Activated CD4-positive, alpha-beta T cell treated with anti-CD3 and anti-CD28 coated beads, Interleukin-2, amount 50 U/mL, for 16 hours (primary cell): ENCODE measurements around the gene ANKS1B.
"Not testable (repeated sequence)": the region's sequence is repeated elsewhere in the genome, so short reads cannot be mapped to it uniquely, and the experiment has no call there.

Experiments used
- DNase-seq: peaks from one replicate; pipeline ENCODE4 v3.0.0-alpha.2; 2020

ANKS1B gene

DNA sequence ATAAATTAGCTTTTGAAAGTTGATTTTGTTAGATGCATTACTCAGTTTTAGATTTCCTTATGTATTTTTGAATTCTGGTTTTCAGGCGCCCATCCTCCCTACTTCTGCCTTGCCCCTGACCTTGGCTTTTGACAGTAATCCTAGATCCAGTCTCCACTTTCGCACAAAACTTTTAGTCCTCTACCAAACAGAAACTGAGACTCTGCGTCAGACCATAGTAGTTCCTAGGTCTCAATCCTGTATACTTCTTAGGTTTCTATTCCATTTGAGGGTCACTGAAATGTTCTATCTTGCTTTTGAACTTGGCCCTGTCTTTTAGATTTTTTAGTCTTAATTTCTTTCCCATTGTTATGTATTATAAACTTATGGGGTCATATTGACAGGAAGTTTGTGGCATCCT lies 645.1 kb downstream of the ANKS1B start:
- DNase-seq, result no peak

DNA sequence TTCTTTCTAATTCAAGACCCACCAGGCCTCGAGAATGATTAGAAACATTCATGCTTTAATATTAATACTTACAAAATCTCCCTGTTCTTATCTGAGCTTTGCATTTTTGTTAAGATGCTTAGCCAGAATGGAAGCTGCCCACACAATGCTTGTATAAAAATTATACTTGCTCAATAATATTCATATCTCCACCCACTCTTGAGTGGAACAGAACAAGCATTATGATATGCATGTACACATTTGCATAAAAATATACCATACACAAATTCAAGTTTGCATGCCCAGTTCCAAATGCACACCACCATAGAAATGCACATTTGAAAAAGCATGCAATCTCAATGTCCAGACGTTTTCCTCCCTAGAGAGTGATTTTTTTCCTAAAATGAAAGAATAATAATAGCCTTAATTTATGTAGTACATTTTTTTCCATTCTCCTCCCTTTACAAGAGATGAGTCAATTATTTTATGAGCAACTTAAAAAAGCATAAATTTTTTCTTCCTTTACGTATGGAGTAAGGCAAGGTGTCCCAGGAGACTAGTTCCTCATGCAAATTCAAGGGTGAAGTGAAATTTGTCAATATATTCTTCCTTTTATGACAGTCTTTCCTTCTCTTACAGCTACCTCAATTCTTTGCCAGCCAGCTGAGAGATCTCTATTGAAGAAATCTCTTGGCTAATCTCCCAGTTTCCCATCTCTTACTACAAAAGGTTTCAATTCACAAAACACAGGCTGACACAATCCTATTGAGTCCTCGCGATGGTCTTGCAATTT lies 650.3 kb downstream of the ANKS1B start:
- DNase-seq, result no peak

DNA sequence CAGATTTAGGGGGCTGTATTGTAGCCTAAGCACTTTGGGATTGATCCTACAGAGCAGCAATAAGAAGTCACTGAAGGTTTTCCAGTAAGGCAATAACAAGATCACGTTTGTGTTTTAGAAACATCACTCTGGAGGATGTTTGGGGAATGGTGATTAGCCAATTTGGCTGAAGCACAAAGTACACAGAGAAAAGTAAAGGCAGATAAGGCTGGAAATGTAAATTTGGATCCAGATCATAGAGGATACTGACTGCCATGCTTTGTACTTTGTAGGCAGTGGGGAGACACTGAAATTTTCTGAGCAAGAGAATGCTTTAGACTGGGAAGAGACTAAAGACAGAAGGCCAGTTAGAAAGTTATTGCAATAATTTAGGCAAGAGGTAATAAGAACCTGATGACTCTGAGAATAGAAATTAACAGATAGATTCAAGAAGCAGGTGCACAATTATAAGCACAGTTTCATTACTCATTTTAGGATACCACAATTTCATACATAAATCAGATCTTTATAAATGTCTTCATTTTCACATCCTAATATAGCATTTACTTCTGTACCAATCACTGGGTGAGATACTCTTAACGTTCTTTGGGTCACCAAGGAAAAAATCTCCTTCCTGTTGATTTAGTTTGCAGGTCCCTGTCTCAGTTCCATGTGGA lies 651.7 kb downstream of the ANKS1B start:
- DNase-seq, result no peak

DNA sequence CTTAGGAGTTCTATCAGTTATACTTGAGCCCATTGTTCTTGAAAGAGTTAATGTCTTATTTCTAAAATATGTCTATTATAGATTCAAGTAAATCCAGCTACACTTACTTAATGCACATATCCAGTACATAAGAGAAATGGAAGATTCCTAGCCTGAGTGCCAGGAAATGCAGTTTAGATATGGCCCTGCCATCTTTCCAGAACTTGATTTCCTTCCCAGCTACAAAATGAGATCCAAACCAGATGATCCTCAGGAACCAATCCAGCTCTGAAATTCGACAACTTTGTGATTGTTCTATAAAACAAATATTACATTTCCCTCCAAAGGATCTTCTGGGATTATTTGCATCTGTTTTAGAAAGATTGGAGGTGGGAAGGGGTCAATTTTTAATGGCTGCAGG lies 654.5 kb downstream of the ANKS1B start:
- no peak for DNase-seq

DNA sequence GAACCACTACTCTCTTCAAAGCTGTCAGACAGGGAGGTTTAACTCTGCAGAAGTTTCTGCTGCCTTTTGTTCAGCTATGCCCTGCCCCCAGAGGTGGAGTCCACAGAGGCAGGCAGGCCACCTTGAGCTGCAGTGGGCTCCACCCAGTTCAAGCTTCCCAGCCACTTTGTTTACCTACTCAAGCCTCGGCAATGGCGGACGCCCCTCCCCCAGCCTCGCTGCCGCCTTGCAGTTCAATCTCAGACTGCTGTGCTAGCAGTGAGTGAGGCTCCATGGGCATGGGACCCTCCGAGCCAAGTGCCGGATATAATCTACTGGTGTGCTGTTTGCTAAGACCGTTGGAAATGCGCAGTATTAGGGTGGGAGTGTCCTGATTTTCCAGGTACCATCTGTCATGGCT lies 663.5 kb downstream of the ANKS1B start:
- not testable (repeated sequence) for DNase-seq

DNA sequence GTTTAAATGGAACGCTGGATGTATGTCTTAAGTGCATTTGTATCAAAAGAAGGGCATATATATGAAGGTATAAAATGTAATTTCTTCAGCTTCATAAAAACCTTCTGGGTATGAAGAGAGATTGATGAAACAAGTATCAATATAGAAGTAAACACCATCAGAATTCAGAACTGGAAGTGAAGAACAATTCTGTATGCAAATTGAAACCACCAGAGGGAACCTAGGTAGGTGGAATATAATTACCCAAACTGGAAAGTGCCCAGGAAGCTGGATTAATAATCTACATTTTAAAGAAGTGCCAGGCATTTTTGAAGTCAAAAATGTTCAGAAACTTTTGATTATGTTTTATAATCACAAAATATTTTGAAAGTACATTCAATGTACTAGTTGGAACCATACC lies 673.4 kb downstream of the ANKS1B start:
- no peak for DNase-seq

DNA sequence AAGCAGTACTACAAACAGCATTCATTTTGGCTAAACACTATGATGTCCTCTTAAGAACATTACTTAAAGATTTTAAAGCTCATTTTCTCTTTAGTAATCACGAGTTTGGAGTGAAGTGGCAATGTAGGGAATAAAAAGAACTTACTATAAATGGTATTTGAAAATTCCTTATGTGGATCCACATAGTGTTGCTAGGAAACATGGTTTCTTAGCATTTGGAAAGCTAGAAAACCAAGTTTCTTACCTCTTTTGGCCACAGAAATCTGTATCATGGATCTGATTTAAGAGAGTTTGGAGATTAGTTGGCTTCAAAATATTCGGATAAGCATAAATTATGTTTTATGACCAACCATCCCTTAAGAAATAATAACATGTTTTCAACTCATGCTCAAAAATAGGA lies 674.9 kb downstream of the ANKS1B start:
- DNase-seq, result no peak

DNA sequence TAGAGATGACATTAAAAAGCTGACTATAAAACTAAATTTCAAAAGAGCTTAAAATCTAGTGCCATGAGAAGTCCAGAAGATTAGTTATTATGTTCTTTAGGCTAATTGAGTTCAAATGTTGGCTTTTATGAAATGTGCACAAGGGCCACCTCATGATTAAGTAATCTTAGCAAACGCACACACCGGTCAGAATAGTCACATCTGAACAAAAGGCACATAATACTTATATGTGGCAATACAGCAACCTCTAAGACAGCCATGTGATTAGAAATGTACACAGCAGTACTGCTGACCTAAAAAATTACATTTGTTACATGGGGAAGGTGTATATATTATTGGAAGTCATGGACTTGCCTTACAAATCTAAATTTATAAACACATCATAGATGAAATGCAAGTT lies 681.9 kb downstream of the ANKS1B start:
- no peak for DNase-seq

DNA sequence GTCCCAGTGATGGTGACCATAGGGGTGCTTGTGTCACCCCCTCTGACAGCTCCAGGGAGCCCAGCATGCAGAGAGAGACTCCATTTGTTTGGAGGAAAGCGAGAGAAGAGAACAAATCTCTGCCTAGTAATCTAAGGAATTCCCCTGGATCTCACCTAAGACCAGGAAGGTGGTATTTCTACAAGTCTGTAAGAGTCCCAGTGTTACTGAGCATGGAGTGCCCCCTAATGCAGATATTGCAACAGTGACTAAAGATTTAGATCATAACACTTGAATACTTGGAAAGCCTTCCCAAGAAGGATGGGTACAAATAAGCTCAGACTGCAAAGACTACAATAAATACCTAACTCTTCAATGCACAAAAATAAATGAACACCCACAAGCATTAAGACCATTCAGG lies 697.6 kb downstream of the ANKS1B start:
- no peak for DNase-seq

DNA sequence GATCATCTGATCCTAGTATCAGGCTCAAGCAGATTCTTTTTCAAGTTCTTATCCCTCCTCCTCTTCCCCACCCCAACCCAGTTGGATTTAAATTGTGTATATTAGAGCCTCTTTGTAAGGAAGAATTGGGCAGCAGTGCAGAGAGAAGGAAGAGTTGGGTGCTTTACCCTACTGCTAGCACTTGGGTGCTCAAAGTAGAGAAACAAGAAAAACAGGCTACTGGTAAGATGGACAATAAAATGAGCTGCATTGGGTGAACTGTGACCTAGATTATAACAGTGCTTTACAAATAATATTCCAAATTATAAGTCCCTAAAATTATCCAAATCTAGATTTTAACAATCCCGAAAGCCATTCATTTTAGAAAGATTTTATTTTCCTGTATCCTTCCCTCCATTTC lies 700.6 kb downstream of the ANKS1B start:
- DNase-seq, result no peak

DNA sequence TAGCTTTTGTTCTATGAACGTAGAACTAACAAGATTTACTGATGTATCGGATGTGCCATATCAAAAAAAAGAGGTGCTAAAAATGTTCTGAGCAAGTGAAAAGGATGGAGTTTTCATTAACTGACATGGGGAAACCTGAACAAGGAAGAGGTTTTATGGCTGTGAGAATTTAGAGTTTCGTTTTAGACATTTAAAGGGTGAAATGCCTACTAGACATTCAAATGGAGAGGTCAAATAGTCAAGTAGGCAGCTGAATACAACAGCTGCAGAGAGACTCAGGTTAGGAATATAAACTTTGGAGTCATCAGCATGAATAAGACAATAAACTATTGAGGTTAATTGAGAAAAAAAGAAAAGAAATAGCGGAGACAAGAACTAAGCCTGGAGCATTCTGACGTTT lies 702.1 kb downstream of the ANKS1B start:
- DNase-seq, result no peak

DNA sequence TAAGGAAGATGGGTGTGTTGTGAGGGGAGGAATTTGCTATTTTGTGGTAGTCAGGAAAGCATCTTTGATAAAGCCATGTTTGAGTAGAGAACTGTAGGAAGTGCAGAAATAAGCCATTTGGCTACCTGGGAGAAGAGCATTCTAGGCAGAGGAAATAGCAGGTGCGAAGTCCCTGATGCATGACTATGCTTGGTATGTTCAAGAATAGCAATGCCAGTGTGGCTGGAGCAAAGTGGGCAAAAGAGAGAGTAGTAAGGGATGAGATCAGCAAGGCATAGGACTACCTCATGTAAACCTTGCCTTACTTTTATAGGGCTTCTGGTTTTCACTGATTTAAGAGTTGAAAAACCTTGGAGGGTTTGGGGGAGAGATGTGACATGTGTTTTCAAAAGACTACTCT lies 702.6 kb downstream of the ANKS1B start:
- DNase-seq, result no peak

DNA sequence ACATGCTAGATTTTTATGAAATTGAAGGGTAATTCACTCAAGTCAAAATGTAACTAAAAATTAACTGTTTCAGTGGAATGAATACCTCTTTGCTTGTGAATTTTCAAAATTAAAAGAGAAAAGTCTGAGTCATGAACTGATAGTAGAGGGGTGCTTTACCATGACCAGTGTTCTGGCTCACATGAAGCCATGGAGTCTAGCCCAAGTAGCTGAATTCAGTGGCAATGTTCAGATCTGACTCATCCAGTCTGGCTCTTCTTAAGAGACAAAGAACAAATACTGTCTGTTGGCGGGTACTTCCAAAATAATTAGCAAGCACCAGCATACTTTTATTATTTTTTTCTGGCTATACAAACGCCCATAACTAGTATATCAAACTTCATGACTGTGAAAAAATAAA lies 703.5 kb downstream of the ANKS1B start:
- no peak for DNase-seq

DNA sequence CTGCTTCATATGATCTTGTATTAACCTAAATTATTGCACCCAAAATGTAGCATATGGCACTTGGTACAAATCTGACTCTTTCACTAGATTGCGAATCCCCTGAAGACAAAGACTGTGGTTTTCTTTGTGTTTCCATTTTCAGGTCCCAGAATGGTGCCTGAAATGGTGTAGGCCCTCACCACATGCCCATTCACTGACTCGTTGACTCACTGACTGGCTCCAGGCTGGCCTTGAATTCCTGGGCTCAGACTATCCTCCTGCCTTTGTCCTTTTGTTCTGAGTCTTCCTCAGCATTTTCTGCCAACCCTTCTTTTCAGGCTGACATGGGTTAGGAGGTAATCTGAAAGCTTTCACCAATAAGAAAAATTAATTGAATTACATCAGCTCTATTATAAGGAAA lies 705.8 kb downstream of the ANKS1B start:
- DNase-seq, result no peak

DNA sequence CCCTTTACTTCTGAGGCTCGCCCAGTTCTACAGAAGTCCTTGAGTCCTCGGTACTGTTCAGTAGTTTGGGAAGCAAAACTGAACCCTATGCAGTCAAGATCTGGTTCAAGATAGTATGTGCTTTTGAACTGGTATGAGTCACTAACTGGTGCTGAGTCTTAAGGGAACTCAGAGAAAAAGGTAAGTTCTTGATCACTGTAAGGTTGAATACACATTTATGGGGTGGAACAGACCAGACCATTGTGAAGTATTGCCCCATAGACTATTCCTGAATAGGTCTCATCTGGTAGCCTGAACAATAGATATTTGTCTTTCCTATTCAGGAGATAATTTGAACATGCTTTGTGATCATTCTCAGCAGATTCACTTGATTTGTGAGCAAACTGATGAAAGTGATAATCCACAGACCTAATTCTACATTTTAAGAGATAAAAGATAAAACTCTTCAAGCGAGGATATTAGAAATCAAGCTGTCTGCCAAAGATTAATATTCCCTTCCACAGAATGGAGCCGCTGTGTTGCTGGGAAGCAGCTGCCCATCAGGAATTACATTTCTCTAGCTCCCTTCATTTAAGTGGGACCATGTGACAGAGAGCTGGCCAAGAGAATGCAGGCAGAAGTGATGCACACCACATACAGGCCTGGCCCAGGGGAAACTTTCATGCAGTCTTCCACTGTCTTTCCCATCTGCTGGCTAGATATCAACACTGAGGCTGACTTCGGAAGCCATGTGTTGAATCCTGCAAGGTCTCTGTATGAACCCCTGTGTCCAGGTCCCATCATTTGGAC lies 707.0 kb downstream of the ANKS1B start:
- no peak for DNase-seq

DNA sequence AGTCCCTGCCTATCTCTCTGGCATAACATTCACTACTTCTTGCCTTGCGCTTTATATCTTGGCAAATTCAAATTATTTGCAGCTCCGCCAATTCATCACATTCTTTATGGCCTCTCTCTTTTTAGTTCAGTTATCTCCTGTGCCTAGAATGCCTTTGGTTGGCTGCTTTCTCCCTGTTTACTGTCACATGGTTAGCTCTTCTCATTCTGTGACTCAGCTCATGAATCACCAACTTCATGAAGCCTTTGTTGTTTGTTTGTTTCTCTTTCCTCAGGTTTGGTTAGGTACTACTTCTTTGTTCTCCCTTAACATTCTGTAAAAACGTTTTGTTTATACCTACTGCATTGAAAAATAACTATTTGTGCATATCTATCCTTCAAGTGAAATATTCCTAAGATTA lies 713.7 kb downstream of the ANKS1B start:
- no peak for DNase-seq

DNA sequence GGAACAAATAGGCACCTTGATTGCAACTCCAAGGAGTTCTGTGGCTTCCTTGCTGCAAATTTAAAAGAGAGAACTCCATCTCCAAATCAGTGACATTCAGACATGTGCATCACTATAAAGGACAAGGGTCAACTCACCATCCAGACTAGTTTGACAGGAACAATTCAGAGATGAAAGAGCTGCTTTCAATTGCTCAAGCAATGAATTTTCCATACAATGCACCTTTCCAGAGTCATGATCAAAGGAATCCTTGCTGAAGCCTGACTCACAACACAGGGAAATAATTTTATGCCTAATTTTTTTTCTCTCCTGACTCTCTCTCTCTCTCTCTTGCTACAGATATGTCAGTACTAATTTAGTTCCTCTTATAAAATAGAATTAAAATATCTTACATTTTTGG lies 717.7 kb downstream of the ANKS1B start:
- DNase-seq, result no peak

DNA sequence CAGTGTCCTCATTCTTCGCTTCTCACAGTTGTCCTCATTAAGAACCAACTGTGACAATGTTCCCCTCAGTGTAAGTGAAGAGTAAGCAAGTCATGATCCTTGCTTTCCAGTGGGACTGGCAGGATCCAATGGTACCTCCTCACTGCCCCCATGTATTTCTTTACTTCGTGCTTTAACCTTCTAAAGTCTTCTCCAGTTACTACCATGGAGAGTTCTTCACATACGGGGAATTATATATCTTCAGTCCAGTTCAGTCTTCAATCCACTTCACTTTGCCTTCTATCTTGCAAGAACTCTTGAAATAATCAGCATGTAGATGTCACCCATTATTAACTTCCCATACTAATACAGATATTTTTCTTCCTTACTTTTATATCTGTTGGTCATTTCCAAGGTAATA lies 719.1 kb downstream of the ANKS1B start:
- DNase-seq, result no peak

DNA sequence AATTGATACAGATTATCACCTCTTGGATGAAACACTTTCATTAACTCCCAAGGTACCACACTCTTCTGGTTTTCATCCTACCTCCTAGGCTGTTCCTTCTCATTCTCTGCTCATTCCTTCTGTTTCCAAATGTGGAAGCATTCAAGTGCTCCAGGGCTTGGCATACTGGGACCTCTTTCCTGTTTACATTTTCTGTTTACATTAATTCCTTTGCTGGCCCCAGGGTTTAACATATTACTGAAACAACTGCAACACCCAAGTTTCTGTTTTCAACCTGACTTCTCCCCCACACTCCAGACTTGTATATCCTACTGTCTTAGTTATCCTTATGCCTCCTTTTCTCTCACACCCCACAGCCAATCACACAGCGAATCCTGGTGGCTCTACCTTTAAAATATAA lies 723.5 kb downstream of the ANKS1B start:
- DNase-seq, result no peak

DNA sequence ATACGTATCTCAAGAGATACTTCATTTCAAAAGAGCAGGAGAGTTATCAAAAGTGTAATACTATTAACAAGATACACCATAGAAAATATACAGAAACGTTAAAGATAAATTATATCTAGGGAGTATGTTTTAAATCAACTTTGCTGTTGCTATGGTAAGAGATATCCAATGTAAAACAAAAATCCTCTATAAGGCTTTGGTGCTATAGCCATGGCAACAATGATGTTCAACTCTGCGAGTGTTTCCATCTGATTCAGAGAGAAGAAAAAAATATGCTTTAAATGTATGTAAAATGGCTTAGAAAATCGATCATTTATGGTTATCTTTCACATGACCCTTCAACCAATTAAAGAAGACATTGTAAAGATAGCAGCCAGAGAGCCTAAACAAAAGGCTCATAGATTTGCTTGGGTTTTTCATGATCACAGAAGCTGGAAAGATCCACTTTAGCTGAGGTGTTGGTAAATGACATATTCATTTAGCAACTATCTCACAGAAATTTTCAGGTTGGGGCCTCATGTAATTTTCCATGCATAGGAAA lies 724.2 kb downstream of the ANKS1B start:
- no peak for DNase-seq

DNA sequence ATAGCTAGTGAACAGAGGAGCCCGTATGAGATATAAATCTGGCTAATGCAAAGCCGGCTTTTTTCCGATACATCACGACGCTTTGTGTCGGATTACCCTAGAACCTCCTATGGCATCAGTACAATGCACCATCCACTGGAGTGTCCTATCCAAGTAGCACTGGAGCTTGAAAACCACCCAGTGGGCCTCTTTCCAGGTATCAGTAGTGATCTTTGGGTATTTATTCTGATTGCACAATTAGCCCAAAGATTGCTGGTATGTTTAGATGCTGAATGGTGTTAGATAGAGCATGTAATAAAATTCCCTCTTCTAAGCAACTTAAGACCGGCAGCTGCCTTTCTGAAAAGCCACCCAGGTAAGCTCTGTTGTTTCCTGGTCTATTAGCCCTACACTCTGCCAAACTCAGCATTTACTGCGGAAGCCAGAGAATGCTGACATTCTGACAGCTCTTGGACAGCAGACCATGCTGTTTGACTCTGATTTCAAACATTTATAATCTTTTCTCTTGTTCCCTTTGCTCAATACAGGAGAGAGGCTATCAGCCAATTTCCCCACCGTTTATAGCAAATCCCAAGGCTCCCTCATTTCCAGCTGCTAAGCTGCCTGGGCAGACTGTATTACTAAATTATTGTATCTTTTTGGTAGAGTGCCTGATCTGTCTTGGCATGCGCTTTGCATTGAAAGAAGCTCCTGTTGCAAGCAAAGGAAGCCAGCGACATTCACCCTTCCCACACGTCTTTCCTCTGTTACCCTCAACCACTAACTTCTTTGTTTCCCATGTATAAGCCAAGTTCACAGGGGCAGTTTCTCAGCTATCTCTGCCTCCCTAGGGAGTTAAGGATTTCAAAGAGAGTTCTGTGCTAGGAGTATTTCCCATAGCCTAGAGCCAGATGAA lies 725.4 kb downstream of the ANKS1B start:
- DNase-seq, result no peak

DNA sequence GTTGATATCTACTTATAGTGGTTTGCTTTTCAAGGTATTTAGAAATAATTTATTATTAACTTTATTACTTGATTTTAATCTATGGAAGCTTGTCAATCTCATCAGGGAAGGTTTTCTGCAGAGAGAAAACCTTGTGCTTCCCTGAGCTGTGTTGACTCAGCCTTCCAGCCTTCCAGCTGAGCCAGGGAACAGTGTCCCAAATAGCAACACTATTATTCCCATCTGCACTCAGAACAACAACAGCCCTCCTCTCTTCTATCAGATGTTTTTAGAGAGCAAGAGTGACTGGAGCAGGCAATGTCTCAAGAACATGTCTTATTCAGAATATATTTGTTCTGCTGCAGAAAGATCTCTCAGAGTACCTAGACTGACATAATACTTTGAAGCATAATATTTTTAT lies 727.1 kb downstream of the ANKS1B start:
- no peak for DNase-seq

DNA sequence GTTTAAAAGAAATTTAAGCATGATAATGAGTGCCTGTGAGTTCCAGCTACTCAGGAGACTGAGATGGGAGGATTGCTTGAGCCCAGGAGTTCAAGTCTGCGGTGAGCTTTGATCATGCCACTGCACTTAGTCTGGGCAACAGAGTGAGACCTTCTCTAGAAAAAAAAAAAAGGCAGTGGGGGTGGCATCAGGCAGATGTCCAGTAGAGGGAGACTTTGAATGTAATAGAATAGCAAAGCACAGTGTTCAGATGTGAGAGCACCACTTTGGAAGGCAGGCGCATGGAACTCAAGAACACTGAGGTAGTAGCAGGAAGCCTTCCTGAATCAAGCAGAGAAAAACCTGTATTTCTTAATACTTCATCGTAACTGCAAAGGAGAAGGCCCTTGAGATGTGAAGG lies 731.7 kb downstream of the ANKS1B start:
- DNase-seq, result no peak
